ENCODE measurements around the gene MEIS2. TPM values are rescaled to one million over a fixed set of nuclear protein-coding genes. Genes with fewer than 3 reads are reported as not detected.

MEIS2 gene
- total RNA-seq, 1 experiment from 2014 or later = 23.1 TPM

GRCh38 chr15:37125143-37125542 is 24.8 kb upstream of the MEIS2 start:
- Mint-ChIP-seq H3K4me1 (ENCODE audit: low read depth, unreplicated experiment) (no peaks in the 10 kb centered on the region), H3K9me3 (ENCODE audit: low read depth, unreplicated experiment) (no peaks in the 10 kb centered on the region), H3K27me3 (ENCODE audit: unreplicated experiment) (no peaks in the 10 kb centered on the region), H3K27ac (ENCODE audit: unreplicated experiment) (no peak overlapping the region), H3K36me3 (ENCODE audit: insufficient read depth, unreplicated experiment) (no peaks in the 10 kb centered on the region), H3K4me3 (ENCODE audit: low read depth, unreplicated experiment) (no peak overlapping the region)
- BruUV-seq (replicated peaks) = no TSS peak
- CTCF ChIA-PET = no interaction called here
- TF ChIP-seq CTCF (IDR thresholded peaks at IDR 0.05; ENCODE audit: unreplicated experiment) = no peak
- intact Hi-C loops (cut with micrococcal nuclease; ENCODE audit: unreplicated experiment) = no loop called here
- no peak for DNase-seq

- no peaks in the 10 kb centered on the region for H3K27me3 Mint-ChIP-seq (ENCODE audit: unreplicated experiment)
- DNase-seq = no peak
- H3K27ac Mint-ChIP-seq (ENCODE audit: unreplicated experiment) = no peak overlapping the region
- H3K4me3 Mint-ChIP-seq (ENCODE audit: low read depth, unreplicated experiment) = no peak overlapping the region
- H3K4me1 Mint-ChIP-seq (ENCODE audit: low read depth, unreplicated experiment) = no peaks in the 10 kb centered on the region
- H3K9me3 Mint-ChIP-seq (ENCODE audit: low read depth, unreplicated experiment) = no peaks in the 10 kb centered on the region
- CTCF ChIA-PET = no interaction called here
- intact Hi-C loops (cut with micrococcal nuclease; ENCODE audit: unreplicated experiment) = no loop called here
- no peak for TF ChIP-seq CTCF (IDR thresholded peaks at IDR 0.05; ENCODE audit: unreplicated experiment)
- BruUV-seq (replicated peaks) = no TSS peak
- no peaks in the 10 kb centered on the region for H3K36me3 Mint-ChIP-seq (ENCODE audit: insufficient read depth, unreplicated experiment)
These were observed 24.0 kb upstream of the MEIS2 start for GRCh38 chr15:37124331-37124730.

GRCh38 chr15:37122703-37123102 is 22.4 kb upstream of the MEIS2 start:
- intact Hi-C loops (cut with micrococcal nuclease; ENCODE audit: unreplicated experiment) = loop anchor here (2.0 kb wide), 1 partner anchor 1604 kb away; no protein-coding TSS in a partner anchor
- Mint-ChIP-seq H3K4me1 (ENCODE audit: low read depth, unreplicated experiment) (no peaks in the 10 kb centered on the region), H3K27ac (ENCODE audit: unreplicated experiment) (no peak overlapping the region), H3K9me3 (ENCODE audit: low read depth, unreplicated experiment) (no peaks in the 10 kb centered on the region), H3K36me3 (ENCODE audit: insufficient read depth, unreplicated experiment) (no peaks in the 10 kb centered on the region), H3K27me3 (ENCODE audit: unreplicated experiment) (no peaks in the 10 kb centered on the region), H3K4me3 (ENCODE audit: low read depth, unreplicated experiment) (no peak overlapping the region)
- no peak for TF ChIP-seq CTCF (IDR thresholded peaks at IDR 0.05; ENCODE audit: unreplicated experiment)
- BruUV-seq (replicated peaks) = no TSS peak
- CTCF ChIA-PET = no interaction called here
- no peak for DNase-seq

- CTCF ChIA-PET = no interaction called here
- DNase-seq = no peak
- H3K27me3 Mint-ChIP-seq (ENCODE audit: unreplicated experiment) = no peaks in the 10 kb centered on the region
- no peaks in the 10 kb centered on the region for H3K36me3 Mint-ChIP-seq (ENCODE audit: insufficient read depth, unreplicated experiment)
- intact Hi-C loops (cut with micrococcal nuclease; ENCODE audit: unreplicated experiment) = no loop called here
- no peak overlapping the region for H3K4me3 Mint-ChIP-seq (ENCODE audit: low read depth, unreplicated experiment)
- no peaks in the 10 kb centered on the region for H3K9me3 Mint-ChIP-seq (ENCODE audit: low read depth, unreplicated experiment)
- no TSS peak for BruUV-seq (replicated peaks)
- no peak for TF ChIP-seq CTCF (IDR thresholded peaks at IDR 0.05; ENCODE audit: unreplicated experiment)
- H3K4me1 Mint-ChIP-seq (ENCODE audit: low read depth, unreplicated experiment) = no peaks in the 10 kb centered on the region
- no peak overlapping the region for H3K27ac Mint-ChIP-seq (ENCODE audit: unreplicated experiment)
These were observed 21.1 kb upstream of the MEIS2 start for GRCh38 chr15:37121492-37121891.

GRCh38 chr15:37117030-37117429 is 16.7 kb upstream of the MEIS2 start:
- DNase-seq = no peak
- TF ChIP-seq CTCF (IDR thresholded peaks at IDR 0.05; ENCODE audit: unreplicated experiment) = no peak
- H3K4me3 Mint-ChIP-seq (ENCODE audit: low read depth, unreplicated experiment) = no peak overlapping the region
- H3K27ac Mint-ChIP-seq (ENCODE audit: unreplicated experiment) = no peak overlapping the region
- no peaks in the 10 kb centered on the region for H3K36me3 Mint-ChIP-seq (ENCODE audit: insufficient read depth, unreplicated experiment)
- intact Hi-C loops (cut with micrococcal nuclease; ENCODE audit: unreplicated experiment) = no loop called here
- H3K9me3 Mint-ChIP-seq (ENCODE audit: low read depth, unreplicated experiment) = no peaks in the 10 kb centered on the region
- BruUV-seq (replicated peaks) = no TSS peak
- H3K4me1 Mint-ChIP-seq (ENCODE audit: low read depth, unreplicated experiment) = no peaks in the 10 kb centered on the region
- CTCF ChIA-PET = no interaction called here
- no peaks in the 10 kb centered on the region for H3K27me3 Mint-ChIP-seq (ENCODE audit: unreplicated experiment)

All from Calu3 (cell line).